Cardiac muscle cell (in vitro differentiated cells and primary cell): ENCODE data around the gene ELFN1. TPM values are rescaled to one million over a fixed set of nuclear protein-coding genes. Genes with fewer than 3 reads are reported as not detected.

Experiments
- DNase-seq, 2 donors: peaks; one replicate each; pipeline versions ENCODE4 v3.0.0 to v3.0.0-alpha.2; 2010 to 2017; ENCODE audit warnings: low read depth in 1 of 2, low spot score in 1 of 2
- H3K27ac ChIP-seq: fragments of 200-600 bp; sonication (generic); 2 replicates; pipeline ENCODE4 v1.5.1; 2016
- H3K27me3 ChIP-seq: fragments of 200-600 bp; sonication (generic); 2 replicates; pipeline ENCODE4 v1.6.0; 2016; ENCODE audit warnings: control low read depth
- H3K36me3 ChIP-seq: fragments of 200-600 bp; sonication (generic); 2 replicates; pipeline ENCODE4 v1.5.1; 2016; ENCODE audit warnings: control low read depth
- H3K4me1 ChIP-seq: fragments of 200-600 bp; sonication (generic); 2 replicates; pipeline ENCODE4 v1.8.1; 2017; ENCODE audit warnings: low read depth, mild to moderate bottlenecking, mixed run types
- H3K4me3 ChIP-seq: fragments of 200-600 bp; sonication (generic); 2 replicates; pipeline ENCODE4 v1.5.1; 2016; ENCODE audit warnings: mild to moderate bottlenecking
- H3K9me3 ChIP-seq: fragments of 200-600 bp; sonication (generic); 2 replicates; pipeline ENCODE4 v1.5.1; 2017; ENCODE audit warnings: low read depth, mild to moderate bottlenecking, control low read depth
- polyA plus RNA-seq: library from polyadenylated mRNA; unstranded; fragments of >200 nt; fragmentation: Nextera tagmentation; extraction: Ambion mirVana; gene quantifications from 2 replicates; pipeline ENCODE4 v1.2.1, GENCODE V29; 2016
- total RNA-seq: library from RNA; depleted of rRNA; stranded (reverse); fragments of >200 nt; gene quantifications from 2 replicates; pipeline ENCODE4 v1.2.3, GENCODE V29; 2016
- TF ChIP-seq, protein P1 (sequence below): IDR thresholded peaks from 2 replicates; pipeline ENCODE4 v1.5.1; 2012; ENCODE audit warnings: low read depth, mild to moderate bottlenecking, low read length

ELFN1 gene
- total and polyA plus RNA-seq, 2 experiments from 2014 or later, result 8.9 to 51.6 TPM

DNA sequence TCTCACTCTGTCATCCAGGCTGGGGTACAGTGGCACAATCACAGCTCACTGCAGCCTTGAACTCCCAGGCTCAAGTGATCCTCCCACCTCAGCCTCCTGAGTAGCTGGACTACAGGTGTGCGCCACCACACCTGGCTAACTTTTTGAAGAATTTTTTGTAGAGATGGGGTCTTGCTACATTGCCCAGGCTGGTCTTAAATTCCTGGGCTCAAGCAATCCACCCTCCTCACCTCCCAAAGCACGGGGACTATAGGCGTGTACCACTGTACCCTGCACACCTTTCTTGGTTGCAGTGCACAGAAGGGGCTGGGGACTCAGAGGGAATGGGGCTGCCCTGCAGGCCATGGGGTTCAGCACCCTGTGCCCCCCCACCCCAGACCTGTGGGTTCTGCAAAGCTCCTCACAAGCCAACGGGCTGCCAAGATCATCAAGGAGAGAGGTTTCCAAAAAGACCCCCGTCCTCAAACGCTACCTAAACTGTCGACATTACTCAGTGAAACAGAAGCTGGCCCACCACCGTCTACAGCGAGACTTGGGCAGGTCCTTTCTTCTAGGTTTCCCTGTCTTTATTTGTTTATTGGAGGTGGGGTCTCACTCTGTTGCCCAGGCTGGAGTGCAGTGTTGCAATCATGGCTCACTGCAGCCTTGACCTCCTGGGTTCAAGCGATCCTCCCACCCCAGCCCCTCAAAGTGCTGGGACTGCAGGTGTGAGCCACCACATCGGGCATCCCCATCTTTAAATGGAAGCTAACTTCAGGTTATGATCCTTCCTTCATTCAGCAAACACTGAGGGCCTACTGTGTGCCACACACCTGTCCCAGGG, 26.6 kb upstream of the ELFN1 start:
- Histone ChIP-seq H3K36me3 (no peaks in the 10 kb centered on the region), H3K4me3 (no peak overlapping the region), H3K4me1 (peaks cover 19% of the 10 kb centered on the region), H3K27ac (no peak overlapping the region), H3K27me3 (no peaks in the 10 kb centered on the region), H3K9me3 (no peaks in the 10 kb centered on the region)
- DNase-seq, result no peak
- TF ChIP-seq, protein P1, sequence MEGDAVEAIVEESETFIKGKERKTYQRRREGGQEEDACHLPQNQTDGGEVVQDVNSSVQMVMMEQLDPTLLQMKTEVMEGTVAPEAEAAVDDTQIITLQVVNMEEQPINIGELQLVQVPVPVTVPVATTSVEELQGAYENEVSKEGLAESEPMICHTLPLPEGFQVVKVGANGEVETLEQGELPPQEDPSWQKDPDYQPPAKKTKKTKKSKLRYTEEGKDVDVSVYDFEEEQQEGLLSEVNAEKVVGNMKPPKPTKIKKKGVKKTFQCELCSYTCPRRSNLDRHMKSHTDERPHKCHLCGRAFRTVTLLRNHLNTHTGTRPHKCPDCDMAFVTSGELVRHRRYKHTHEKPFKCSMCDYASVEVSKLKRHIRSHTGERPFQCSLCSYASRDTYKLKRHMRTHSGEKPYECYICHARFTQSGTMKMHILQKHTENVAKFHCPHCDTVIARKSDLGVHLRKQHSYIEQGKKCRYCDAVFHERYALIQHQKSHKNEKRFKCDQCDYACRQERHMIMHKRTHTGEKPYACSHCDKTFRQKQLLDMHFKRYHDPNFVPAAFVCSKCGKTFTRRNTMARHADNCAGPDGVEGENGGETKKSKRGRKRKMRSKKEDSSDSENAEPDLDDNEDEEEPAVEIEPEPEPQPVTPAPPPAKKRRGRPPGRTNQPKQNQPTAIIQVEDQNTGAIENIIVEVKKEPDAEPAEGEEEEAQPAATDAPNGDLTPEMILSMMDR, result no peak

- no peaks in the 10 kb centered on the region for H3K27me3 ChIP-seq
- peaks cover 25% of the 10 kb centered on the region for H3K4me1 ChIP-seq
- no peak overlapping the region for H3K4me3 ChIP-seq
- H3K27ac ChIP-seq, result no peak overlapping the region
- TF ChIP-seq, protein P1, result no peak
- H3K9me3 ChIP-seq, result no peaks in the 10 kb centered on the region
- H3K36me3 ChIP-seq, result no peaks in the 10 kb centered on the region
- no peak for DNase-seq
These were observed 25.6 kb upstream of the ELFN1 start for GRCh38 chr7:1644341-1645070.

DNA sequence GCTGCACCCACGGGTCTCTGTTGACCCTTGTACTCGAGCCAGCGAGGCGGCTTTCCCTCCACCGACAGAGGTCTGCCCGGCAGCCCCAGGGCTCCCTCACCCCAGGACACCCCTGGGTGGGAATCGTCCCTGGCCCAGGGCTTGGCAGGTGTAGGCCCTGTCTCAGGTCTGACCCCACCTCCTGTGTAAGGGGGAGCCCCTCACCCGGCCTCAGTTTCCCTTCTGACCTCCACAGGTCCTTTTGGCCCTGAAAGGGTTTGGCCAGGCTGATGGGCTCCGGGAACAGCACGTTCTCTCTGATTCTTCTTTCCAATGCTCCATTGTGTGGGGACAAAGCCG, 25.0 kb upstream of the ELFN1 start:
- Histone ChIP-seq H3K9me3 (no peaks in the 10 kb centered on the region), H3K4me3 (no peak overlapping the region), H3K27me3 (no peaks in the 10 kb centered on the region), H3K27ac (no peak overlapping the region), H3K4me1 (peaks cover 25% of the 10 kb centered on the region), H3K36me3 (no peaks in the 10 kb centered on the region)
- TF ChIP-seq, protein P1, result no peak
- no peak for DNase-seq

DNA sequence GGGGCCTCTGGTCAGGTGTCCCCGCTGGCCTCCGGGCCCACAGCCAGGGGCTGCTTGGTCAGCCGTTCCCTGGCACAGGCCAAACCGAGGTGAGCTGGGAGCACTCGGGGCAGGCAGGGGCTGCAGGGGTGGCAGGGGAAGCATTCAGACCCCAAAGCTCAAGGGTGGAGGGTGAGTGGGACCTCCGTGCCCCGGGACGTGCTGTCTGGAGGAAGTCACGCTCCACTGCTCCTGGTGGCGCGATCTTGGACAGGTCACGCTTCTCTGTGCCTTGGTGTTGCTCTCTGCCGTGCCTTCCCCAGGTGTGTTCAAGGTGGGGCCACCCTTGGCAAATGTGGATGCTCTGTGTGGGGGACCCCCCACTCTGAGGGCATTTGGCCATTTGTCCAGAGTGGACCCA, 24.6 kb upstream of the ELFN1 start:
- DNase-seq, result no peak
- no peak overlapping the region for H3K4me3 ChIP-seq
- H3K36me3 ChIP-seq, result no peaks in the 10 kb centered on the region
- peaks cover 25% of the 10 kb centered on the region for H3K4me1 ChIP-seq
- H3K27ac ChIP-seq, result no peak overlapping the region
- H3K27me3 ChIP-seq, result no peaks in the 10 kb centered on the region
- TF ChIP-seq, protein P1, result no peak
- H3K9me3 ChIP-seq, result no peaks in the 10 kb centered on the region

DNA sequence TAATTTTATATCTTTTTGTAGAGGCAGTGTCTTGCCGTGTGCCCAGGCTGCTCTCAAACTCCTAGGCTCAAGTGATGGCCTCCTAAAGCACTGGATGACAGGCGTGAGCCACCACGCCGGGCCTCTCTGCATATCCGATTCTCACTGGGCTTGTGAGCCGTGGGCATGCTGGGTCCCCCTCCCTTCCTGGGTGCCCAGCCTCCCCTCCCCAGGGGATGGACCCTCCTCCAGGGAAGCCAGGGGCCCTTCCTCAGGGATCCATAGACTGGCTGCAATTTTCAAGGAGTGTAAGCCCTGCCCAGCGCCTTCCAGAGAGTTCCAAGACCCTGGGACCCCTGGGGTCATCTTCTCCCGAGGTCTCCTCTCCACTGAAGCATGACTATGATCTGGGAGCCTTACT, 23.7 kb upstream of the ELFN1 start:
- Histone ChIP-seq H3K9me3 (no peaks in the 10 kb centered on the region), H3K4me3 (no peak overlapping the region), H3K27me3 (no peaks in the 10 kb centered on the region), H3K4me1 (peaks cover 25% of the 10 kb centered on the region), H3K27ac (no peak overlapping the region), H3K36me3 (no peaks in the 10 kb centered on the region)
- TF ChIP-seq, protein P1, result no peak
- DNase-seq, result no peak
